GM19193 (cell line): Measurements from ENCODE around the gene UPK1A.

Source experiments
- POLR2A ChIP-seq: IDR thresholded peaks from 4 replicates; pipeline ENCODE4 v1.6.1; 2011; ENCODE audit not compliant: insufficient read depth, insufficient read length; ENCODE audit errors: extremely low read depth

Gene UPK1A

DNA sequence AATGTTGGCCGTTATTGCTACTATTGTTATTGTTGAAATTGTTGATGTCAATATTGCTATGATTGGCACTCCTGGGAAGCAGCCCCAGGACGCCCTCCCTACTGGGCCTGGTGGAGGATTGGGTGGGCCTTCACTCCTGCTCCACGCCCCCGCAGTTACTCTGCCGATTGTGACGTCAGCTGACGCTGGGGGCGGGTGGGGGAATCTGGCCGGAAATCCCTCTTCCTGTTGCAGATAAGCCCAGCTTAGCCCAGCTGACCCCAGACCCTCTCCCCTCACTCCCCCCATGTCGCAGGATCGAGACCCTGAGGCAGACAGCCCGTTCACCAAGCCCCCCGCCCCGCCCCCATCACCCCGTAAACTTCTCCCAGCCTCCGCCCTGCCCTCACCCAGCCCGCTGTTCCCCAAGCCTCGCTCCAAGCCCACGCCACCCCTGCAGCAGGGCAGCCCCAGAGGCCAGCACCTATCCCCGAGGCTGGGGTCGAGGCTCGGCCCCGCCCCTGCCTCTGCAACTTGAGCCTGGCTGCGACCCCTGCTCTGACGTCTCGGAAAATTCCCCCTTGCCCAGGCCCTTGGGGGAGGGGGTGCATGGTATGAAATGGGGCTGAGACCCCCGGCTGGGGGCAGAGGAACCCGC is 24.7 kb upstream of the UPK1A start, which contains the start of gene ETV2:
Gene ETV2 (plus strand): TSS at position 231 of the 637 bp plus-strand sequence. CDS start 716 bp downstream, outside the sequence.
- no peak for TF ChIP-seq POLR2A

GRCh38 chr19:35642312-35642711 is 24.0 kb upstream of the UPK1A start:
- TF ChIP-seq POLR2A, result no peak

DNA sequence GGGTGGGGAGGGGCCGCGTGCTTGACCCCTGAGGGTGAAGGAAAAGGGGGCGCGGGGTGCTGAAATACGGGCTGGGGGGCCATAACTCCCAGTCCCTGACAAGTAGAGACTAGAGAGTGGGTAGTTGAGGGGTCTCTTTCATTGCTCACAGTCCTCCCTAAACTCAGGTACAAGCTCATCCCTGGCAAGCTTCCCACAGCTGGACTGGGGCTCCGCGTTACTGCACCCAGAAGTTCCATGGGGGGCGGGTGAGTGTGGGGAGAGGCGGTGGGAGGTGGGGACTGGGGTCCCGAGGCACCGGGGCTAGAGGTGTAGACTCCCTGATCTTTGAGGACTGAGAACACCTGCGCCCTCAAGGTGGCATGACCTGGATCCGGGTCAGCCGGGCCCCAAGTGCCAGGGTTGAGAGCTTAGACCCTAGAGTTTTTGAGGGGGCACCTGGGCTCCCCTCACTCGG is 23.5 kb upstream of the UPK1A start:
- TF ChIP-seq POLR2A, result no peak

- peak; percentile 81 for TF ChIP-seq POLR2A
Measured at GRCh38 chr19:35643255-35644205, 22.8 kb upstream of the UPK1A start.

DNA sequence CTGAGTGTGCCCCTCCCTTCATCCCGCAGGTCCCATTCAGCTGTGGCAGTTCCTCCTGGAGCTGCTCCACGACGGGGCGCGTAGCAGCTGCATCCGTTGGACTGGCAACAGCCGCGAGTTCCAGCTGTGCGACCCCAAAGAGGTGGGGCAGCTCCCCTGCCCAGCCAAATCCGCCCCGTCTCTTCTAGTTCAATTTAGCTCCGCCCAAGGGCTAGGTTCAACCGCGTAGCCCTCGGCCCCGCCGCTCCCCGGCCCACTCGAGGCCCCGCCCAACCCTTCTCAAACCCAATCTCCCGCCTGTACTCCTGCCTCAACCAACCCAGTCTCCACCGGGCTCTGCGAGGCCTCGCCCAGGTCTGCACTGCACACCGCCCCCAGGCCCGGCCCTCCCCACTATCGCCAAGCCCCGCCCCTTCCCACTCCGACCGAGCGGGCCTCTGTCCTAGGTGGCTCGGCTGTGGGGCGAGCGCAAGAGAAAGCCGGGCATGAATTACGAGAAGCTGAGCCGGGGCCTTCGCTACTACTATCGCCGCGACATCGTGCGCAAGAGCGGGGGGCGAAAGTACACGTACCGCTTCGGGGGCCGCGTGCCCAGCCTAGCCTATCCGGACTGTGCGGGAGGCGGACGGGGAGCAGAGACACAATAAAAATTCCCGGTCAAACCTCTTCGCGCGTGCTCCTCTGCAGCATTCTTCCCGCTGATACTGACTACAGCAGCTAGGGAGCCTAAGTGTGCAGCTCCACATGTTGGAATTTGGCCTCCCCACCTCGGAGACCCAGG is 21.9 kb upstream of the UPK1A start:
- TF ChIP-seq POLR2A, result peak; percentile 32

DNA sequence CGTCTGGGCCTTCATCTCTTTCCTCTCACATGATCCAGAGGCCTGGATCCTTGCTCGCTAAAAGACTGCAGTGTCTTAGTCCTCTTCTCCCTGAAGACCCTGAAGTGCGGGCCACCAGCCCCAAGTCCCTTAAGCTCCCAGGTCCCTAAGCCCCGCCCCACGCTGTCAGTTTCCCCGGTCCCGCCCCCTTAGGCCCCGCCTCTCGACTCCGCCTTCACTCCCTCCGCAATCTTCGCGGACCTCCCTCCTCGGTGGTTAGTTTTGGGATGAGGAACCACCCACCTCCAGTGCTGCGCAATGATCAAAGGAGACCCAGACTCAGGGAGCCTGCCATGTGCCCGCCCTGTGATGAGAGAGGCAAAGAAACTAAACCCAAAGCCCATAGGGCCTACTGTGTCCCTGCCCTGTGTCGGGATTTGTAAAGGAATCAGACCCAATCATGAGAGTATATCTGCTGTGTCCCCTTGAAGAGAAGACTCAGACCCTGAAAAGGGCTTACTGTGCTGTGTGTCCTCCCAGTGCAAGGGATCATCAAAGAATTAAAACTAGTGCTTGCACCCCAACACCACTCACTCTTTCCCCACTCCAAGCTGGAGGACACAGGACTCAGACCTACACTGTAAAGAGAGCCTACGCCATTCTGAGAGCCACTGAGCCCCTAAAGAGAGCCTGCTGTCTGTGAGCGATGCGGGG is 21.2 kb upstream of the UPK1A start:
- TF ChIP-seq POLR2A, result no peak

- TF ChIP-seq POLR2A, result no peak
Measured at GRCh38 chr19:35645680-35646511, 20.4 kb upstream of the UPK1A start.

- TF ChIP-seq POLR2A, result peak; percentile 94
Measured at GRCh38 chr19:35648017-35648961, 18.0 kb upstream of the UPK1A start, which contains the start of gene COX6B1. COX6B1 (plus strand) TSS chr19:35648323; CDS start chr19:35651244, 2,921 bp downstream.

GRCh38 chr19:35650581-35650980 is 15.7 kb upstream of the UPK1A start:
- no peak for TF ChIP-seq POLR2A

- no peak for TF ChIP-seq POLR2A
Measured at GRCh38 chr19:35655600-35655999, 10.7 kb upstream of the UPK1A start.

DNA sequence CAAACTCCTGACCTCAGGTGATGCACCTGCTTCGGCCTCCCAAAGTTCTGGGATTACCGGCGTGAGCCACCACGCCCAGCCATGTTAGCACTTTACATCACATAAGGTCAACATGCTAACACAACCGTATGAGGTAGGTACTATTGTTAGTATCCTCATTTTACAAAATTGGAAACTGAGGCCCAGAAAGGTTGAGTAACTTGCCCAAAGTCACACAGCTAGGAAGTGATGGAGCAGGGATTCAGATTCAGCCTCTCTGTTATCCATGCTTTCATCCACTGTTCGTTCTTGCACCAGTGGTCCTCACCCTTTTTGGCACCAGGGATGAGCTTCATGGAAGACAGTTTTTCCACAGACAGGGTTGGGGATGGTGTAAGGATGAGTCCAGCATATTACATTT is 9.6 kb upstream of the UPK1A start:
- TF ChIP-seq POLR2A, result no peak

- no peak for TF ChIP-seq POLR2A
Measured at GRCh38 chr19:35657904-35658700, 8.2 kb upstream of the UPK1A start.
